Measurements from ENCODE around the gene LINC00237.

GRCh38 chr20:21146215-21146614 lies 40.1 kb upstream of the LINC00237 start:
- TF ChIP-seq CTCF (IDR thresholded peaks at IDR 0.05) (no peak), POLR2A (IDR thresholded peaks at IDR 0.05) (no peak)

Measured in lower leg skin (tissue), 3 donors.